Hippocampal formation (tissue), 2 donors: Measurements from ENCODE around the gene CCDC85A.

Experiments
- DNase-seq, 2 donors: peaks; one replicate each; lab custom pipeline; 2025; lab: John Stamatoyannopoulos, UW

CCDC85A gene

DNA sequence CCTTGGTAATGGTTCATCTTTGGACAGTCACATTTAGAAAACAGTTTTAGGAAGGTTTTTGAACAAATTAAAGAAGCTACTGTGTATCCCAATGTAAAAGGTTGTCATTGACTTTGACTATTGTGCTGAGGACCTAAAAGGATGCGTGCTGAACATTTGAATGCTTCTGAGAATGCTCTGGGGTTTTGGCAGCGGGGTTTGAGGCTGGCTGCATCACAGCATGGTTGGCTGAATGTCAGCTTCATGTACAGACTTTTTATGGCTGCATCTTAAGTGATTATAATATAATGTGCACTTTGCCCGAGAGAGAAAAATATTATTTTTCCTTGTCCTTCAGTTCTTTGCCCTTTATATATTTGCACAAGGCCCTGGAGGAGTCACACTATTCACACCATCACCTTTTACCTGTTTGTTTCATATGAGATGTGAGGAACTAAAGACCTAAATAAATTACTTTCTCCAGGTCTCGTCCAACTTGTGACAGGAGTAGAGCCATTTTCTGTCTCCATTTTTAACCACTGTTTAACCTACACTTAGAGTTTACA lies 125.9 kb downstream of the CCDC85A start:
- no peak for DNase-seq

GRCh38 chr2:56313500-56313921 lies 129.7 kb downstream of the CCDC85A start:
- DNase-seq: no peak

- no peak for DNase-seq
These were observed 130.6 kb downstream of the CCDC85A start for GRCh38 chr2:56314371-56314770.

DNA sequence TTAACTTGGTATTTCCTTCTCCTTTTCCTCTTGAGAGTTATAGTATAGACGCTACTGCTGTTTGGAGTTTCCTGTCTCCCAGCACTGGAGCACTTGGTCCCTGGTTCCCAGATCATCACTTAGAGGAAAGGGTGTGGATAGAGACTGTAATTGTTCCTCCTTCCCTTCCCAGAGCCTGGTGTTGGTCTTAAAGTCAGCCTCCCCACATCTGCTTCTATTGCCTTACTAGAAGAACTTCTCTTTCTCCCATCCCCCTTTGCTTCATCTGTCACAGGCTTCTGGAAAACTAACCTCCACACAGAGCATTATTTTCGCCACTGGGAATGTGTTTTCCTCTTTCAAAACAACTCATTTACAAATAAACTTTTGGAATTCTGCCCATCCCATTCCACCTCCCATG lies 131.0 kb downstream of the CCDC85A start:
- no peak for DNase-seq

DNA sequence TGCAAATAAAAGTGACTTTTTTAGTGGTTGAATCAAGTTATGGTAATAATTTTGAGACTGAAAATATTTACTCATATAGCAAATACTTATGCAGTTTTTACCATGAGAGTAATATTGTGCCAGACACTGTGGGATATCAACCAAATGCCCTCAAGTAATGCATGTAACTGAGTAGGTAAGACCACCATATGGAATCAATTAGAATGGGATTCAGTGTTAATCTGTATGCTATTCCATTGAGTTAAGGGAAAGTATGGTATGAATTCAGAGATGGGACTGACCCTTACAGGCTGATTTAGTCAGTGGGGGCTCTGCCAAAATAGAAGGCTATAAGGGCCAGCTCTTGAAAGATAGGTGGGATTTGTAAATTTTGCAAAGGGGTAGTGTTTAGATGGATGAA lies 131.6 kb downstream of the CCDC85A start:
- no peak for DNase-seq

GRCh38 chr2:56316011-56316410 lies 132.2 kb downstream of the CCDC85A start:
- no peak for DNase-seq

GRCh38 chr2:56318147-56318546 lies 134.4 kb downstream of the CCDC85A start:
- no peak for DNase-seq

DNA sequence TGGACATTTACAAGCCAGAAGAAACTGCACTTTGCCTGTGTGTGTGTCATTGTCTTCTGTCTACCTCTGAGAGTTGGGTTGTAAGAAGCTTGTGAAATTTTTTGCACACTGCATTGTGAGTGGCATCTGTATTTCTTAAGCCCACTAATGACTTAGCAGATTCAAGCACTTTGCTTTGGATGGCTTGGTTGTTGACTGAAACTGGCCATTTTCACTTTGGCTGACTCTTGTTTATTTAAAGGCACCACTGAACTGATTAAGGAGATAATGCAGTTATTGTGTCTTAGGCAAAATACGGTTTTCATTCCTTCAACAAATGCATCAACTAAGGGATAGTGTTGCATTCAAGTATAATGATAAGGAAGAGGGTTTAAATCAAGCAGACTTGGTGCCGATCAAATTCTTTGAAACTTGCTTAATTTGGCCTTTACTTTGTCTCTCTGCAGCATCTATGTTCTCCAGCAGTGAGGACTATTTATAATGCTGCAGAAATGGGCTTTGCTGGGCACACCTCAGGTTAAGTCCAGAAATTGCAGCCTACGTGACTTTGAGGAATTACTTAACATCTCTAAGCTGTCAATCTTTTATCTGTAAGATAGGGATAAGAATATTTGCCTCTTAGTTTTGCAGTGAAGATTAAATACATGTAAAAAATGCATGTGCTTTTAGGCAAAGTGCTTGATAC lies 142.0 kb downstream of the CCDC85A start:
- DNase-seq: no peak

DNA sequence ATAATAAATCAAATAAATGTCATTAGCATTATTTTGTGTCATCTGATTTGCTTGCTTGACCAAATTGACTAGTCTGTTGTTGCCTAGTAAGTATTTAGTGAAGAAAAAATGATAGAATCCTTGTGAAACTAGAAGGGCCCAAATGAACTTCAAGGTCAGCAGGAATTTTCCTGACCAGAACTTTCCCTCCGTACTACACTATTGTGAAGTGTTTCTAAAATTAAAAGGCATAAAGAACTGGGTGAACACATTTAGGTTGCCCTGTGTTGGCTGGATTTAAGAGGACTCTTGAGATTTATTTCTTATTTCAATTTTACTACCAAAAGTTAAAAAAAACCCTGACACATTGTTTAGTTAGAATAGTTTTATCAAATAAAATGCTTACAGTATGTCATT lies 142.6 kb downstream of the CCDC85A start:
- DNase-seq: no peak

GRCh38 chr2:56331810-56332209 lies 148.0 kb downstream of the CCDC85A start:
- DNase-seq: no peak

GRCh38 chr2:56333812-56334485 lies 150.2 kb downstream of the CCDC85A start:
- no peak for DNase-seq

- DNase-seq: no peak
These were observed 150.8 kb downstream of the CCDC85A start for GRCh38 chr2:56334622-56335021.

- DNase-seq: no peak
These were observed 151.3 kb downstream of the CCDC85A start for GRCh38 chr2:56335101-56335500.

GRCh38 chr2:56337342-56337741 lies 153.6 kb downstream of the CCDC85A start:
- no peak for DNase-seq

DNA sequence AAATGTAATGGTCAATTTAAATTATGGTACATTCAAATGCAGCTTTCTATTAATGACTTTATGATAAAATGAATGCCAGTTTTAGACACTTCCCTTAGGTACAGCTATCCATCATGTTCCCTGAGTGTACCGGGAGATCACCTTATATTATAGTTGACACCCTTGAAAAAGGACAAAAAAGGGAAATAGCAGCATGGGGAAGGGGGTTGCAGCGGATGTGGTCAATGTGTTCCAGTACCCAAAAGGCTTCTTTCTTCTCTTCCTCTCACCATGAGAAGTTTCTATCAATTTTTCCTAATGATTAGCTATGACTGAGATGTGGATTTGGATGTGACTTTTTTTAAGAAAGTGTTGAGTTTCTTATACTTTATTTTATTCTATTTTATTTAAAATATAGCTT lies 154.4 kb downstream of the CCDC85A start:
- DNase-seq: no peak

- no peak for DNase-seq
These were observed 161.0 kb downstream of the CCDC85A start for GRCh38 chr2:56344771-56345170.

DNA sequence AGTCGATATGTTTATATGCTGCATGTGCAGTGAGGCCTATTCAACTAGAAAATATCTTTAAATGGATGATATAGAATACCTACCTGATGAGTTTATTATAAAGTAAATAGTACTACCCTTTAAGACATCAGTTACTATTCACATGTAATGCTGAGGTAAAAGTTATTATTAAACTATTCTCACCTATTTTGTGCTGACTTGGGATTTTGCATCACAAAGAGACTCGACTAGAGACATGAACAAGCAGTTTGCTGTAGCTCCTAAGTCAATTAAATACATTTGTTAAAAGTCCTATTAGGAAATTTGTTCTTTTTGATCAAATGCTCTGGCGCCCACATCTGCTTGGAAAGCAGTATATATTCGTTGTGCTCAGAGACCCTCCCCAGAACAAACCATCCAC lies 164.1 kb downstream of the CCDC85A start:
- DNase-seq: no peak

DNA sequence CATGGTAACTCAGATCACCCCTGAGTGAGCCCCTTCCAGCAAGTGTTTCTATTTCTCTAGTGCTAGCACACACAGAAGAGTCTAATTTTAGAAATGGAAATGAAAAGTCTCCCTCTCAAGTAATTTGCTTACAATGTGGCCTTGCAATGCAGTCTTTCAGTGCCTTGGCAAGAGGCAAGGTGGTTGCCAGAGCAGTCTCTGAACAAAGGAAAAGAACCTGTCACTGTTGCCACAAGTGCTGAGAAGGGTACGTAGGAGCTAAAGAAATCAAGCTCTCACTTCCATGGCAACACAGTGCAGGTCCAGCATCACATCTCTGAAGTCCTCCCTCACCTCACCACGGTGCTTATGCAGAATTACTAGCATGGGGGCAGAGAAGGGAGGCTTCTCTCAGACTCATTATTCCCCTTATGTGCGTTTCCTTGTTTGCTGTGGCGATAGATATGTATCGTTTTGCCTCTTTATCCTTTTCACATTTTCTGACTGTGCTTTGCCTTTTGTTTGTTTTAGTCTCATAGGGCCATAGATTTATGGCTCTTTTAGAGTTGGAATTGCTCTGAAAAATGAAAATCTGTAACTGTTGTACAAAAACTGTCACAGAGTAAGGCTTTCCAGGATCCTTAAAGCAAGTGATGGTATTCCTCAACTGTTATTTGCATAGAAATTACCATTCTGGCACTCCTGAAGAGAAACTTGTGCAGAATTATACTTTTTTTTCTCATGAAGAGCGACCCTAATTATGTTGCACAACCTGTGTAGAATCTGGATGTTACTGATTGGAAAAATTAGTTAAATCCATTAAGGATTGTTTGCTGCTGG lies 164.8 kb downstream of the CCDC85A start:
- no peak for DNase-seq

GRCh38 chr2:56357655-56358295 lies 174.0 kb downstream of the CCDC85A start:
- no peak for DNase-seq

DNA sequence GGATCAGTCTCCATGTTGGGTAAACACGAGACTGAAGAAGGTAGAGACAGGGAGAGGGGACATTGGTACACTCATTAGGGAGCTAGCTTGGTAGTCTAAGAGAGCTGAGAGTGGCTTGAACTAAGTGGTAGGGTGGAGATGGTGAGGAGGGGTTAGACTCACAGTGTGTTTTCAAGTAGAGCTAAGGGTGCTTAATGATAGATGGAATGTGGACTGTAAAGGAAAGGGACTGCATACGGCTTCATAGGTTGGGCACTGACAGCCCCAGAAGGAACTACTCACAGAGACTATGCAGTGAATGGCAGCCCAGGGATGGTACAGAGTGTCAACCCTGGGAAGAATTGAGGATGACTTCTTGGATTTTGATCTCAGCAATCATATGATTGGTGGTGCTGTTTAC lies 178.1 kb downstream of the CCDC85A start:
- no peak for DNase-seq

DNA sequence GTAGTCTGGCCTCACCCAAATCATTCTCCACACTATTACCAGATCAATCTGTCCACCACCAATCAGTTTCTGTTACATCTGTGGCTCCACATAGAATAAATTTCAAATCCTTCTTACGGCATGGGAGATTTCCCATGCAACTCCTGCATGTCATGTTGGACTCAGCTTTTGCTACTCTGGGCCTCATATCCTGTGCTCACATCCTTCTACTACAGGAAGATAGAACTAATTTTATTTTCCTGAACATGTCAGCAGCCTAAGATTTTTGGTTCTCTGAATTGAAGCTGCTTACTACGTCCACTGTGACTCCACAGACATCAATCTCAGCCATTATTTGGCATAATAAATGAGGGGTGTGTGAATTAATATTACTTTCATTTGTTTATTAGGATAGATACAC lies 181.1 kb downstream of the CCDC85A start:
- no peak for DNase-seq

- no peak for DNase-seq
These were observed 185.5 kb downstream of the CCDC85A start for GRCh38 chr2:56369316-56369715.
